SU-DHL-6 (cell line): Measurements from ENCODE around the gene HAAO.

ENCODE experiments used
- EZH2phosphoT487 ChIP-seq: fragments of 200-600 bp; sonication (generic), shearing (Covaris generic); conservative IDR thresholded peaks from 2 replicates; pipeline ENCODE4 v1.6.1; 2018; ENCODE audit warnings: mild to moderate bottlenecking, antibody characterized with exemption, low read length, moderate library complexity, mixed read lengths
- TF ChIP-seq, protein P1 (sequence below): fragments of 200-600 bp; sonication (generic); IDR thresholded peaks from one replicate; pipeline ENCODE4 v1.5.1; 2017; ENCODE audit warnings: antibody characterized with exemption, mild to moderate bottlenecking, low read length, moderate library complexity; ENCODE audit not compliant: insufficient read depth, poor library complexity, severe bottlenecking

DNA sequence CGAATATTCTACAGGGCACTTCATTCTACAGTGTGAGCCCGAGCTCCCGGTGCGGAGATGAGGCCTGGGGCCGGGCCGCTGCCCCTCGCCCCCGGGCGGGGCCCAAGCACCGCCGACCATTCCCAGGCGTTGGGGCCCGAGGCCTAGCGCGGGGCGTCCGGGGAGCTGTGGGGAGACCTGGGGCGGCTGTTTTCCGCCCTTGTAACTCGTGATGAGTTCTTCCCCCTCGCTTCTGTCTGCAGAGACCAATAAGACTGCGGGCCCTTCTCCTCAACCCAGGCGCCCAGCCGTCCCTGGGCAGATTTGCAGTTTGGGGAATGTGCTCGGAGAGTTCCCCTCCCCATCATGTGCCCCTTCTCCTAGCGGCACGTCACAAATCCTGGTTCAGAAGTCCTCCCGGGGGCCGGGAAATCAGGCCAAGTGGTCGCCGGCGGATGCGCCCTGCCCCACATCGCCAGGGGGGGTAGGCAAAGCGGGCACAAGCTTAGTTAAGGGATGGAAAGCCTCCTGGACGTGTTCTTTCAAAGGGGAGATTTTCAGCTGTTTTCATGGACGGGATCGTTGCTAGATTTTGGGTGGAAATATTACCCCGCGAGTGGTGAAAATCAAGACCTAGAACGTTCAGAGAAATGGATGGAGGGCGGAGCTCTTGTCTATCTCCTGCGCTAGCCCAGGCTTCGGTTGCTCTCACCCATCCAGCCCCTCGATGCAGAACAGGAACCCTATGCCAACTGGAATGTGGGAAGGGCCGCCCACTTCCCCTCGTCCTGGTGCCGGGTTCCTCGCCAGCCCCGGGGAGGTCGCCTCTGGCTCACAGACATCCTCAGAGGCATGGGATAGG is 18.8 kb upstream of the HAAO start:
- TF ChIP-seq, protein P1, sequence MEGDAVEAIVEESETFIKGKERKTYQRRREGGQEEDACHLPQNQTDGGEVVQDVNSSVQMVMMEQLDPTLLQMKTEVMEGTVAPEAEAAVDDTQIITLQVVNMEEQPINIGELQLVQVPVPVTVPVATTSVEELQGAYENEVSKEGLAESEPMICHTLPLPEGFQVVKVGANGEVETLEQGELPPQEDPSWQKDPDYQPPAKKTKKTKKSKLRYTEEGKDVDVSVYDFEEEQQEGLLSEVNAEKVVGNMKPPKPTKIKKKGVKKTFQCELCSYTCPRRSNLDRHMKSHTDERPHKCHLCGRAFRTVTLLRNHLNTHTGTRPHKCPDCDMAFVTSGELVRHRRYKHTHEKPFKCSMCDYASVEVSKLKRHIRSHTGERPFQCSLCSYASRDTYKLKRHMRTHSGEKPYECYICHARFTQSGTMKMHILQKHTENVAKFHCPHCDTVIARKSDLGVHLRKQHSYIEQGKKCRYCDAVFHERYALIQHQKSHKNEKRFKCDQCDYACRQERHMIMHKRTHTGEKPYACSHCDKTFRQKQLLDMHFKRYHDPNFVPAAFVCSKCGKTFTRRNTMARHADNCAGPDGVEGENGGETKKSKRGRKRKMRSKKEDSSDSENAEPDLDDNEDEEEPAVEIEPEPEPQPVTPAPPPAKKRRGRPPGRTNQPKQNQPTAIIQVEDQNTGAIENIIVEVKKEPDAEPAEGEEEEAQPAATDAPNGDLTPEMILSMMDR = no peak
- no peak for TF ChIP-seq EZH2phosphoT487
